H1 (cell line): ENCODE data around the gene PIM2. TPM values are rescaled to one million over a fixed set of nuclear protein-coding genes. Genes with fewer than 3 reads are reported as not detected.

Experiments
- CTCF ChIA-PET: fragments of 300-600 bp; sonication (Branson Sonifier 250); formaldehyde crosslinking; loops from one replicate; lab custom pipeline; 2021; ENCODE audit not compliant: partially characterized antibody; lab: Charles Lee
- POLR2A ChIA-PET: fragments of 300-600 bp; sonication (Branson Sonifier 250); formaldehyde crosslinking; loops from one replicate; lab custom pipeline; 2021; ENCODE audit warnings: inconsistent platforms; ENCODE audit not compliant: partially characterized antibody; lab: Charles Lee
- DNase-seq, 2 experiments: peaks; one replicate each; pipeline versions ENCODE4 v3.0.0 to v3.0.0-alpha.2; 2010 to 2022; ENCODE audit warnings: low spot score in 2 of 2, low read depth in 1 of 2, mixed read lengths in 1 of 2
- FAIRE-seq: peaks from 2 replicates; lab custom pipeline; 2011; peaks lifted over from hg19 to GRCh38; lab: Jason Lieb, UNC
- H2AFZ ChIP-seq: 2 replicates; pipeline ENCODE4 v1.8.1; 2012; ENCODE audit warnings: low read length, inconsistent platforms
- H2AK5ac ChIP-seq: 2 replicates; pipeline ENCODE4 v1.6.1; 2013; ENCODE audit warnings: low read depth, low read length
- H2BK120ac ChIP-seq: replicated peaks from 2 replicates; pipeline ENCODE3; 2013; ENCODE audit warnings: low read depth, low read length, inconsistent platforms
- H2BK12ac ChIP-seq: 2 replicates; pipeline ENCODE4 v1.6.1; 2013; ENCODE audit warnings: low read depth, low read length
- H2BK15ac ChIP-seq: 2 replicates; pipeline ENCODE4 v1.6.1; 2013; ENCODE audit warnings: low read length
- H2BK20ac ChIP-seq: 2 replicates; pipeline ENCODE4 v1.6.1; 2013; ENCODE audit warnings: low read length
- H2BK5ac ChIP-seq: 2 replicates; pipeline ENCODE4 v1.6.1; 2013; ENCODE audit warnings: low read depth, low read length
- H3K14ac ChIP-seq: 2 replicates; pipeline ENCODE4 v1.6.1; 2013; ENCODE audit warnings: inconsistent platforms; ENCODE audit not compliant: insufficient read length
- H3K18ac ChIP-seq: 2 replicates; pipeline ENCODE4 v1.6.1; 2013; ENCODE audit warnings: low read length; ENCODE audit errors: extremely low read depth
- H3K23ac ChIP-seq: 2 replicates; pipeline ENCODE4 v1.6.1; 2013; ENCODE audit warnings: inconsistent platforms; ENCODE audit not compliant: insufficient read length
- H3K23me2 ChIP-seq: 2 replicates; pipeline ENCODE4 v1.6.1; 2013; ENCODE audit warnings: low read depth, low read length
- H3K27ac ChIP-seq: 2 replicates; pipeline ENCODE4 v1.6.1; 2011; ENCODE audit warnings: low read depth, low read length, inconsistent platforms
- H3K27me3 ChIP-seq, 4 experiments: replicated peaks in 1 of 4; 1 replicate in 1 of 4; 2 replicates in 3 of 4; pipeline versions ENCODE4 v1.6.1 to v1.8.1; 2011 to 2013; ENCODE audit warnings: low read length in 3 of 4, mild to moderate bottlenecking in 3 of 4, inconsistent platforms in 2 of 4, mixed read lengths in 2 of 4, moderate library complexity in 1 of 4; ENCODE audit not compliant: control insufficient read depth in 3 of 4, insufficient read depth in 3 of 4; ENCODE audit errors: extremely low read depth in 1 of 4
- H3K36me3 ChIP-seq, 4 experiments: 2 replicates each; pipeline versions ENCODE4 v1.6.1 to v1.8.1; 2011 to 2013; ENCODE audit warnings: mild to moderate bottlenecking in 4 of 4, low read length in 3 of 4, moderate library complexity in 2 of 4, control low read depth in 1 of 4, inconsistent platforms in 1 of 4; ENCODE audit not compliant: insufficient read depth in 4 of 4, control insufficient read depth in 2 of 4
- H3K4ac ChIP-seq: replicated peaks from 2 replicates; pipeline ENCODE3; 2013; ENCODE audit warnings: low read length, low read depth, mixed read lengths, inconsistent platforms; ENCODE audit not compliant: insufficient read length
- H3K4me1 ChIP-seq, 4 experiments: replicated peaks in 1 of 4; 1 replicate in 1 of 4; 2 replicates in 3 of 4; pipeline versions ENCODE4 v1.6.1 to v1.8.1; 2011 to 2013; ENCODE audit warnings: low read length in 3 of 4, inconsistent platforms in 2 of 4, mixed read lengths in 1 of 4; ENCODE audit not compliant: insufficient read depth in 4 of 4, control insufficient read depth in 3 of 4
- H3K4me2 ChIP-seq, 2 experiments: 2 replicates each; pipeline versions ENCODE4 v1.6.1 to v1.8.1; 2011 to 2013; ENCODE audit warnings: low read depth in 2 of 2, low read length in 2 of 2, control low read depth in 1 of 2, inconsistent platforms in 1 of 2, mild to moderate bottlenecking in 1 of 2; ENCODE audit not compliant: insufficient read depth in 1 of 2
- H3K4me3 ChIP-seq, 4 experiments: fragments of 200-600, 300-600 bp in 1 of 4; sonication (generic), shearing (Covaris generic), sonication (Bioruptor Twin) in 1 of 4; 2 replicates each; pipeline versions ENCODE4 v1.5.1 to v1.8.1; 2011 to 2016; ENCODE audit warnings: low read length in 4 of 4, low read depth in 3 of 4, control low read depth in 2 of 4, inconsistent platforms in 2 of 4, mild to moderate bottlenecking in 2 of 4, mixed read lengths in 1 of 4, moderate library complexity in 1 of 4; ENCODE audit not compliant: insufficient read depth in 2 of 4; ENCODE audit errors: extremely low read depth in 1 of 4
- H3K56ac ChIP-seq: replicated peaks from 2 replicates; pipeline ENCODE3; 2013; ENCODE audit warnings: low read depth, mild to moderate bottlenecking, mixed read lengths, low read length, inconsistent platforms; ENCODE audit not compliant: insufficient read length
- H3K79me1 ChIP-seq: 2 replicates; pipeline ENCODE4 v1.6.1; 2013; ENCODE audit warnings: low read depth, low read length, control low read depth
- H3K79me2 ChIP-seq, 2 experiments: 2 replicates each; pipeline versions ENCODE4 v1.6.1 to v1.8.1; 2012 to 2013; ENCODE audit warnings: low read length in 2 of 2, mild to moderate bottlenecking in 2 of 2, inconsistent platforms in 1 of 2; ENCODE audit not compliant: insufficient read depth in 2 of 2, control insufficient read depth in 1 of 2
- H3K9ac ChIP-seq, 4 experiments: replicated peaks in 1 of 4; 1 replicate in 1 of 4; 2 replicates in 3 of 4; pipeline versions ENCODE4 v1.6.1 to v1.8.1; 2011 to 2013; ENCODE audit warnings: low read depth in 3 of 4, low read length in 3 of 4, control low read depth in 2 of 4, mild to moderate bottlenecking in 2 of 4, moderate library complexity in 2 of 4, inconsistent platforms in 1 of 4; ENCODE audit errors: extremely low read depth in 1 of 4
- H3K9me3 ChIP-seq, 2 experiments: 2 replicates each; pipeline versions ENCODE4 v1.6.1 to v1.8.1; 2012 to 2013; ENCODE audit warnings: mild to moderate bottlenecking in 2 of 2, moderate library complexity in 2 of 2, control low read depth in 1 of 2, inconsistent platforms in 1 of 2, low read depth in 1 of 2, low read length in 1 of 2, mixed read lengths in 1 of 2; ENCODE audit not compliant: insufficient read depth in 2 of 2
- H4K20me1 ChIP-seq, 2 experiments: replicated peaks in 1 of 2; 2 replicates each; pipeline versions ENCODE3 to v1.8.1; 2011 to 2013; ENCODE audit warnings: inconsistent platforms in 2 of 2, low read length in 2 of 2, mild to moderate bottlenecking in 1 of 2; ENCODE audit not compliant: insufficient read depth in 2 of 2, control insufficient read depth in 1 of 2
- H4K5ac ChIP-seq: 2 replicates; pipeline ENCODE4 v1.6.1; 2013; ENCODE audit warnings: low read length, low read depth, mixed read lengths, inconsistent platforms; ENCODE audit not compliant: insufficient read length
- H4K8ac ChIP-seq: 2 replicates; pipeline ENCODE4 v1.8.0; 2013; ENCODE audit warnings: mild to moderate bottlenecking, moderate library complexity, low read length, inconsistent platforms; ENCODE audit not compliant: insufficient read depth; ENCODE audit errors: extremely low read depth
- H4K91ac ChIP-seq: replicated peaks from 2 replicates; pipeline ENCODE3; 2013; ENCODE audit warnings: low read length, mixed read lengths, inconsistent platforms; ENCODE audit not compliant: insufficient read length
- BCL11A ChIP-seq, 2 experiments: IDR thresholded peaks; one replicate each; pipeline ENCODE4 v1.6.1; 2011; ENCODE audit warnings: low read depth in 2 of 2, low read length in 2 of 2, mild to moderate bottlenecking in 2 of 2
- CEBPB ChIP-seq: IDR thresholded peaks from 2 replicates; pipeline ENCODE4 v1.6.1; 2012; ENCODE audit warnings: low read depth, low read length
- GTF2F1 ChIP-seq: IDR thresholded peaks from 2 replicates; pipeline ENCODE4 v1.6.1; 2012; ENCODE audit warnings: low read depth, low read length, improper control_type of control experiment, borderline replicate concordance
- JUND ChIP-seq: IDR thresholded peaks from 2 replicates; pipeline ENCODE4 v1.6.1; 2011; ENCODE audit warnings: mild to moderate bottlenecking, improper control_type of control experiment, low read length
- NANOG ChIP-seq: IDR thresholded peaks from 2 replicates; pipeline ENCODE4 v1.6.1; 2011; ENCODE audit warnings: low read length, low read depth, mild to moderate bottlenecking, inconsistent platforms; ENCODE audit not compliant: insufficient read depth, poor library complexity, severe bottlenecking
- POLR2A ChIP-seq, 2 experiments: IDR thresholded peaks; 1 replicate in 1 of 2; 2 replicates in 1 of 2; pipeline ENCODE4 v1.6.1; 2011; ENCODE audit warnings: low read depth in 2 of 2, low read length in 2 of 2, mild to moderate bottlenecking in 2 of 2; ENCODE audit errors: control extremely low read depth in 1 of 2
- POLR2AphosphoS5 ChIP-seq: IDR thresholded peaks from 2 replicates; pipeline ENCODE4 v1.6.1; 2011; ENCODE audit warnings: low read depth, low read length
- RAD21 ChIP-seq, 2 experiments: IDR thresholded peaks in 1 of 2; conservative IDR thresholded peaks in 1 of 2; 2 replicates each; pipeline ENCODE4 v1.6.1; 2011; ENCODE audit warnings: low read depth in 2 of 2, low read length in 2 of 2, improper control_type of control experiment in 1 of 2, inconsistent platforms in 1 of 2, mild to moderate bottlenecking in 1 of 2, moderate library complexity in 1 of 2
- SIRT6 ChIP-seq: IDR thresholded peaks from one replicate; pipeline ENCODE4 v1.7.1; 2012; ENCODE audit warnings: low read length, inconsistent platforms
- SIX5 ChIP-seq: IDR thresholded peaks from 2 replicates; pipeline ENCODE4 v1.6.1; 2011; ENCODE audit warnings: mild to moderate bottlenecking, low read depth, low read length
- SUZ12 ChIP-seq: fragments of 200-600 bp; sonication (generic); IDR thresholded peaks from 2 replicates; pipeline ENCODE4 v1.6.1; 2012; ENCODE audit warnings: mild to moderate bottlenecking, inconsistent platforms, low read length, moderate library complexity, mixed read lengths
- USF2 ChIP-seq: IDR thresholded peaks from 2 replicates; pipeline ENCODE4 v1.6.1; 2011; ENCODE audit warnings: low read length, improper control_type of control experiment
- YY1 ChIP-seq: IDR thresholded peaks from 2 replicates; pipeline ENCODE4 v1.6.1; 2011; ENCODE audit warnings: low read depth, mild to moderate bottlenecking, low read length
- WGBS, 2 experiments: shearing (Covaris generic) in 1 of 2; methylation state at CpG; one replicate each; pipeline versions ENCODE4 v1.1.6 to v1.1.7; 2013 to 2015; ENCODE audit warnings: low lambda C conversion rate in 2 of 2, mixed read lengths in 2 of 2, inconsistent platforms in 1 of 2, low coverage in 1 of 2, missing lambda C conversion rate in 1 of 2; ENCODE audit not compliant: insufficient replicate concordance in 2 of 2, insufficient coverage in 1 of 2, insufficient read length in 1 of 2; ENCODE audit errors: extremely low coverage in 1 of 2, missing lambda C conversion rate in 1 of 2; 5-methylcytosine and 5-hydroxymethylcytosine counted together
- polyA plus RNA-seq, 7 experiments: library from polyadenylated mRNA; depleted of rRNA in 3 of 7; stranded (reverse) in 5 of 7; unstranded in 2 of 7; fragments of >200 nt in 5 of 7; fragments of 200-250 nt in 2 of 7; gene quantifications; 1 replicate in 5 of 7; 2 replicates in 1 of 7; 4 replicates in 1 of 7; pipeline versions ENCODE4 v1.2.1 to v1.2.3, GENCODE V29; 2011 to 2013; ENCODE audit warnings: missing spikeins in 2 of 7, mixed read lengths in 2 of 7
- total RNA-seq: library from RNA; stranded (reverse); fragmentation: NEBNext Ultra II Directional; extraction: Animal tissue kit (Norgen Biotek cat#: 25700); gene quantifications from 2 replicates; pipeline ENCODE4 v1.2.1, GENCODE V29; 2021

The PIM2 gene
- total and polyA plus RNA-seq, 2 of the 8 experiments (the other 6 are each of a cell fraction or from before 2014, with no cell fraction given), result 180 to 203 TPM

- no peak overlapping the region for H2AFZ ChIP-seq
- POLR2A ChIA-PET, result interaction anchor here (21.5 kb wide), 1 partner anchor 19 kb away, joined by 572 read pairs; the partner anchor contains the start of genes PIM2 and SLC35A2
- no peak for TF ChIP-seq SUZ12
- no peak for TF ChIP-seq USF2
- TF ChIP-seq BCL11A (IDR thresholded peaks at IDR 0.05; ENCODE audit: low read depth in 2 of 2, low read length in 2 of 2), result no peak
- no peak for TF ChIP-seq YY1
- no peak for TF ChIP-seq POLR2A (IDR thresholded peaks at IDR 0.05; ENCODE audit: control extremely low read depth in 1 of 2, low read depth in 2 of 2, low read length in 2 of 2)
- TF ChIP-seq SIX5, result no peak
- no peak for TF ChIP-seq SIRT6
- TF ChIP-seq RAD21 (IDR thresholded peaks at IDR 0.05 in 1 of 2, conservative IDR thresholded peaks at IDR 0.05 in 1 of 2; ENCODE audit: low read depth in 2 of 2, low read length in 2 of 2), result no peak
- TF ChIP-seq NANOG, result no peak
- no peak for TF ChIP-seq CEBPB
- no peak for TF ChIP-seq GTF2F1
- no peak for TF ChIP-seq POLR2AphosphoS5
- no peak for TF ChIP-seq JUND
Measured at GRCh38 chrX:48933757-48934156, 14.9 kb upstream of the PIM2 start.

More at GRCh38 chrX:48933757-48934156, 14.9 kb upstream of the PIM2 start:
- H2BK15ac ChIP-seq, result no peak overlapping the region
- no peak overlapping the region for H2BK5ac ChIP-seq
- H2BK20ac ChIP-seq, result no peak overlapping the region
- no peaks in the 10 kb centered on the region for H3K23me2 ChIP-seq
- no peak overlapping the region for H4K91ac ChIP-seq
- no peak overlapping the region for H3K14ac ChIP-seq
- no peaks in the 10 kb centered on the region for H3K27me3 ChIP-seq
- no peak overlapping the region for H4K8ac ChIP-seq
- no peak overlapping the region for H3K4me2 ChIP-seq
- H3K27ac ChIP-seq, result no peak overlapping the region
- FAIRE-seq, result no peak
- H3K4me3 ChIP-seq, result no peak overlapping the region
- no peak overlapping the region for H3K56ac ChIP-seq
- peaks cover 0 to 27% of the 10 kb centered on the region in 2 experiments; a peak in 2 of 4 replicates for H3K79me2 ChIP-seq
- H3K18ac ChIP-seq, result no peak overlapping the region
- peaks cover 1 to 12% (median 4%) of the 10 kb centered on the region in 4 experiments; a peak in 6 of 7 replicates for H3K4me1 ChIP-seq
- H3K36me3 ChIP-seq, result peaks cover 0 to 33% (median 11%) of the 10 kb centered on the region in 4 experiments; a peak in 6 of 8 replicates
- no peak overlapping the region for H2AK5ac ChIP-seq
- WGBS, 2 experiments, result 83% methylated on average over 2 of the region's 2 CpGs; no CpG with 5 or more reads in 1 of the 2 experiments
- H2BK120ac ChIP-seq, result no peak overlapping the region
- no peaks in the 10 kb centered on the region for H4K20me1 ChIP-seq
- no peaks in the 10 kb centered on the region for H3K79me1 ChIP-seq
- H4K5ac ChIP-seq, result no peak overlapping the region
- H3K9me3 ChIP-seq, result no peaks in the 10 kb centered on the region
- H3K4ac ChIP-seq, result no peak overlapping the region
- H3K9ac ChIP-seq, result no peak overlapping the region
- no peak overlapping the region for H3K23ac ChIP-seq
- H2BK12ac ChIP-seq, result no peak overlapping the region
- DNase-seq, result no peak
- CTCF ChIA-PET, result no interaction called here
